ENCODE measurements around the gene ATP1B1.

Gene ATP1B1

GRCh38 chr1:169180174-169180573, 73.7 kb downstream of the ATP1B1 start:
- DNase-seq (ENCODE audit: low read depth, low spot score), result no peak
- POLR2A ChIA-PET, result no interaction called here
- CTCF ChIA-PET, result no interaction called here
- no peak for TF ChIP-seq CTCF (IDR thresholded peaks at IDR 0.05; ENCODE audit: insufficient read depth, low read length, missing control alignments)
- no peak overlapping the region for H3K4me3 ChIP-seq (ENCODE audit: low read depth, low read length)

All from AG04449 (cell line).